Gastroesophageal sphincter (tissue), 3 donors: ENCODE results near the gene SLC38A10.

ENCODE experiments used
- CTCF ChIP-seq, 4 experiments: fragments of 200-600 bp in 2 of 4; fragments of 450-650 bp in 2 of 4; sonication (generic) in 1 of 4; IDR thresholded peaks; one replicate each; pipeline ENCODE4 v1.5.1; 2017 to 2019; ENCODE audit warnings: antibody characterized with exemption in 4 of 4, mild to moderate bottlenecking in 2 of 4, moderate library complexity in 2 of 4
- POLR2A ChIP-seq, 2 donors: fragments of 450-650 bp; IDR thresholded peaks; one replicate each; pipeline ENCODE4 v1.6.1; 2017; ENCODE audit warnings: antibody characterized with exemption in 2 of 2, mild to moderate bottlenecking in 2 of 2, moderate library complexity in 1 of 2

- TF ChIP-seq CTCF (IDR thresholded peaks at IDR 0.05): no peak
- no peak for TF ChIP-seq POLR2A (IDR thresholded peaks at IDR 0.05)
Measured at GRCh38 chr17:81242421-81243332, 52.4 kb downstream of the SLC38A10 start.
